Activated CD4-positive, alpha-beta T cell treated with anti-CD3 and anti-CD28 coated beads, Interleukin-2, amount 50 U/mL, for 4 hours (primary cell): ENCODE results near the gene RNF186.
"Not testable (repeated sequence)": the region's sequence is repeated elsewhere in the genome, so short reads cannot be mapped to it uniquely, and the experiment has no call there.

ENCODE experiments used
- DNase-seq, 2 experiments: peaks; one replicate each; pipeline ENCODE4 v3.0.0-alpha.2; 2020

RNF186 gene

GRCh38 chr1:19814681-19815503 lies at the start of gene RNF186:
RNF186 (minus strand) TSS chr1:19815283; CDS start chr1:19815101, 182 bp downstream.
- no peak for DNase-seq

- DNase-seq: no peak
Measured at GRCh38 chr1:19864570-19865160, 49.6 kb upstream of the RNF186 start.

- no peak for DNase-seq
Measured at GRCh38 chr1:19862944-19863343, 47.9 kb upstream of the RNF186 start.

GRCh38 chr1:19861842-19862530 lies 46.9 kb upstream of the RNF186 start:
- DNase-seq: no peak

GRCh38 chr1:19861034-19861433 lies 46.0 kb upstream of the RNF186 start:
- no peak for DNase-seq

GRCh38 chr1:19860418-19860817 lies 45.3 kb upstream of the RNF186 start:
- DNase-seq: no peak

- DNase-seq: no peak
Measured at GRCh38 chr1:19859876-19860275, 44.8 kb upstream of the RNF186 start.

GRCh38 chr1:19858893-19859292 lies 43.8 kb upstream of the RNF186 start:
- DNase-seq: no peak

- no peak for DNase-seq
Measured at GRCh38 chr1:19854866-19855265, 39.8 kb upstream of the RNF186 start.

- no peak for DNase-seq
Measured at GRCh38 chr1:19852036-19852435, 37.0 kb upstream of the RNF186 start.

GRCh38 chr1:19850214-19850613 lies 35.1 kb upstream of the RNF186 start:
- DNase-seq: no peak

- not testable (repeated sequence) for DNase-seq
Measured at GRCh38 chr1:19849307-19849706, 34.2 kb upstream of the RNF186 start.

GRCh38 chr1:19847334-19847733 lies 32.3 kb upstream of the RNF186 start:
- DNase-seq: not testable (repeated sequence)

- DNase-seq: no peak
Measured at GRCh38 chr1:19846338-19846737, 31.3 kb upstream of the RNF186 start.

- DNase-seq: no peak
Measured at GRCh38 chr1:19845555-19845954, 30.5 kb upstream of the RNF186 start.

- DNase-seq: no peak
Measured at GRCh38 chr1:19844731-19845495, 29.8 kb upstream of the RNF186 start.

GRCh38 chr1:19840228-19840627 lies 25.1 kb upstream of the RNF186 start:
- DNase-seq: no peak

- no peak for DNase-seq
Measured at GRCh38 chr1:19837866-19838265, 22.8 kb upstream of the RNF186 start.

- DNase-seq: no peak
Measured at GRCh38 chr1:19835578-19835977, 20.5 kb upstream of the RNF186 start.

- no peak for DNase-seq
Measured at GRCh38 chr1:19831441-19831840, 16.4 kb upstream of the RNF186 start.

GRCh38 chr1:19828546-19828945 lies 13.5 kb upstream of the RNF186 start:
- DNase-seq: no peak

GRCh38 chr1:19825298-19825697 lies 10.2 kb upstream of the RNF186 start:
- no peak for DNase-seq

- DNase-seq: no peak
Measured at GRCh38 chr1:19824541-19824940, 9.5 kb upstream of the RNF186 start.
